Smooth muscle cell (in vitro differentiated cells): ENCODE results near the gene ATP6V0D1. TPM values are rescaled to one million over a fixed set of nuclear protein-coding genes. Genes with fewer than 3 reads are reported as not detected.

Experiments used
- DNase-seq: peaks from one replicate; lab custom pipeline; 2025; ENCODE audit not compliant: unreplicated experiment; lab: John Stamatoyannopoulos, UW
- H2AFZ ChIP-seq: fragments of 200-600 bp; sonication (generic); 2 replicates; pipeline ENCODE4 v1.6.0; 2016; ENCODE audit warnings: antibody characterized with exemption, low read depth, mild to moderate bottlenecking
- H3F3A ChIP-seq: fragments of 200-600 bp; sonication (generic); 2 replicates; pipeline ENCODE4 v1.6.0; 2017; ENCODE audit warnings: antibody characterized with exemption, low read depth
- H3K27ac ChIP-seq: fragments of 200-600 bp; sonication (generic); 2 replicates; pipeline ENCODE4 v1.5.1; 2016; ENCODE audit warnings: low read depth, mild to moderate bottlenecking
- H3K27me3 ChIP-seq: fragments of 200-600 bp; sonication (generic); 2 replicates; pipeline ENCODE4 v1.6.1; 2016; ENCODE audit warnings: low read depth, mild to moderate bottlenecking
- H3K36me3 ChIP-seq: fragments of 200-600 bp; sonication (generic); 2 replicates; pipeline ENCODE4 v1.5.1; 2016; ENCODE audit warnings: low read depth
- H3K4me1 ChIP-seq: fragments of 200-600 bp; sonication (generic); 2 replicates; pipeline ENCODE4 v1.5.1; 2016; ENCODE audit warnings: low read depth
- H3K4me2 ChIP-seq: fragments of 200-600 bp; sonication (generic); 2 replicates; pipeline ENCODE4 v1.6.0; 2016; ENCODE audit warnings: mild to moderate bottlenecking
- H3K4me3 ChIP-seq: fragments of 200-600 bp; sonication (generic); 2 replicates; pipeline ENCODE4 v1.5.1; 2016; ENCODE audit warnings: mild to moderate bottlenecking
- H3K79me2 ChIP-seq: fragments of 200-600 bp; sonication (generic); 2 replicates; pipeline ENCODE4 v1.6.0; 2016; ENCODE audit warnings: low read depth, mild to moderate bottlenecking
- H3K9ac ChIP-seq: fragments of 200-600 bp; sonication (generic); 2 replicates; pipeline ENCODE4 v1.6.0; 2016; ENCODE audit warnings: low read depth
- H3K9me3 ChIP-seq: fragments of 200-600 bp; sonication (generic); replicated peaks from 2 replicates; pipeline ENCODE4 v1.5.1; 2016; ENCODE audit warnings: low read depth
- H4K20me1 ChIP-seq: fragments of 200-600 bp; sonication (generic); 2 replicates; pipeline ENCODE4 v1.6.0; 2016; ENCODE audit warnings: low read depth
- WGBS: methylation state at CpG from one replicate; pipeline ENCODE4 v1.1.7; 2016; ENCODE audit warnings: low lambda C conversion rate; 5-methylcytosine and 5-hydroxymethylcytosine counted together
- polyA plus RNA-seq: library from polyadenylated mRNA; unstranded; fragments of >200 nt; fragmentation: Nextera tagmentation; extraction: Ambion mirVana; gene quantifications from 2 replicates; pipeline ENCODE4 v1.2.1, GENCODE V29; 2016
- total RNA-seq: library from RNA; depleted of rRNA; stranded (reverse); fragments of >200 nt; gene quantifications from 2 replicates; pipeline ENCODE4 v1.2.3, GENCODE V29; 2014
- TF ChIP-seq, protein P1 (sequence below): fragments of 200-600 bp; sonication (generic); IDR thresholded peaks from 2 replicates; pipeline ENCODE4 v1.5.1; 2017; ENCODE audit warnings: borderline replicate concordance, mild to moderate bottlenecking, antibody characterized with exemption; ENCODE audit not compliant: insufficient read depth, poor library complexity, severe bottlenecking

ATP6V0D1 gene
- total and polyA plus RNA-seq, 2 experiments from 2014 or later: 96.8 to 114 TPM

DNA sequence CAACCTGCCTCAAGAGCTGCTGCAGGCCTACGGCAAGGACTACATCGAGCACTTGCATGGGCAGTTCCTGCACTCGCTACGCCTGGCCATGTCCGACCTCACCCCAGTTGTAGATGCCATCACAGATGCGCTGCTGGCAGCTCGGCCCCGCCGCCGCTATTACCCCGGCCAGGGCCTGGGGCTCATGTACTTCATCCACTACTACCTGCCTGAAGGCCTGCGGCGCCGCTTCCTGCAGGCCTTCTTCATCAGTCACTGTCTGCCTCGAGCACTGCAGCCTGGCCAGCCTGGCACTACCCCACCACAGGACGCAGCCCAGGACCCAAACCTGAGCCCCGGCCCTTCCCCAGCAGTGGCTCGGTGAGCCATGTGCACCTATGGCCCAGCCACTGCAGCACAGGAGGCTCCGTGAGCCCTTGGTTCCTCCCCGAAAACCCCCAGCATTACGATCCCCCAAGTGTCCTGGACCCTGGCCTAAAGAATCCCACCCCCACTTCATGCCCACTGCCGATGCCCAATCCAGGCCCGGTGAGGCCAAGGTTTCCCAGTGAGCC lies 44.2 kb downstream of the ATP6V0D1 start:
- Histone ChIP-seq H3K4me2 (no peak overlapping the region), H3K4me3 (no peak overlapping the region), H3K4me1 (peaks cover 2% of the 10 kb centered on the region), H3K9me3 (no peaks in the 10 kb centered on the region), H2AFZ (no peak overlapping the region), H3K9ac (no peak overlapping the region), H3F3A (no peaks in the 10 kb centered on the region), H3K79me2 (no peaks in the 10 kb centered on the region), H3K36me3 (no peaks in the 10 kb centered on the region), H4K20me1 (peaks cover 26% of the 10 kb centered on the region), H3K27me3 (peaks cover 11% of the 10 kb centered on the region), H3K27ac (no peak overlapping the region)
- TF ChIP-seq, protein P1, sequence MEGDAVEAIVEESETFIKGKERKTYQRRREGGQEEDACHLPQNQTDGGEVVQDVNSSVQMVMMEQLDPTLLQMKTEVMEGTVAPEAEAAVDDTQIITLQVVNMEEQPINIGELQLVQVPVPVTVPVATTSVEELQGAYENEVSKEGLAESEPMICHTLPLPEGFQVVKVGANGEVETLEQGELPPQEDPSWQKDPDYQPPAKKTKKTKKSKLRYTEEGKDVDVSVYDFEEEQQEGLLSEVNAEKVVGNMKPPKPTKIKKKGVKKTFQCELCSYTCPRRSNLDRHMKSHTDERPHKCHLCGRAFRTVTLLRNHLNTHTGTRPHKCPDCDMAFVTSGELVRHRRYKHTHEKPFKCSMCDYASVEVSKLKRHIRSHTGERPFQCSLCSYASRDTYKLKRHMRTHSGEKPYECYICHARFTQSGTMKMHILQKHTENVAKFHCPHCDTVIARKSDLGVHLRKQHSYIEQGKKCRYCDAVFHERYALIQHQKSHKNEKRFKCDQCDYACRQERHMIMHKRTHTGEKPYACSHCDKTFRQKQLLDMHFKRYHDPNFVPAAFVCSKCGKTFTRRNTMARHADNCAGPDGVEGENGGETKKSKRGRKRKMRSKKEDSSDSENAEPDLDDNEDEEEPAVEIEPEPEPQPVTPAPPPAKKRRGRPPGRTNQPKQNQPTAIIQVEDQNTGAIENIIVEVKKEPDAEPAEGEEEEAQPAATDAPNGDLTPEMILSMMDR: no peak
- DNase-seq: no peak
- WGBS: 97% methylated on average over 22 of the region's 23 CpGs

DNA sequence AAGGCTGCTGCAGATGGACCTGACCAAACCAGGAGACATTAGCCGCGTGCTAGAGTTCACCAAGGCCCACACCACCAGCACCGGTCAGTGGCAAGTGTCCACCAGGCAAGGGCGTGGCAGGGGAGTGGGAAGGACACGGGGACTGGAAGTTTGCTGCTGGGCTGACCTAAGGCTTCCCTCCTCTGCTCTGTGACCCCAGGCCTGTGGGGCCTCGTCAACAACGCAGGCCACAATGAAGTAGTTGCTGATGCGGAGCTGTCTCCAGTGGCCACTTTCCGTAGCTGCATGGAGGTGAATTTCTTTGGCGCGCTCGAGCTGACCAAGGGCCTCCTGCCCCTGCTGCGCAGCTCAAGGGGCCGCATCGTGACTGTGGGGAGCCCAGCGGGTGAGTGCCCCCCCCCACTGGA lies 45.2 kb downstream of the ATP6V0D1 start:
- no peak overlapping the region for H2AFZ ChIP-seq
- H3K4me2 ChIP-seq: no peak overlapping the region
- peaks cover 18% of the 10 kb centered on the region for H3K27me3 ChIP-seq
- no peak overlapping the region for H3K4me3 ChIP-seq
- no peaks in the 10 kb centered on the region for H3K79me2 ChIP-seq
- no peak for DNase-seq
- no peaks in the 10 kb centered on the region for H3K9me3 ChIP-seq
- no peak overlapping the region for H3K9ac ChIP-seq
- WGBS: 94% methylated on average over 16 of the region's 16 CpGs
- TF ChIP-seq, protein P1: no peak
- no peaks in the 10 kb centered on the region for H3F3A ChIP-seq
- H3K27ac ChIP-seq: no peak overlapping the region
- no peaks in the 10 kb centered on the region for H3K36me3 ChIP-seq
- peaks cover 19% of the 10 kb centered on the region for H4K20me1 ChIP-seq
- H3K4me1 ChIP-seq: peaks cover 5% of the 10 kb centered on the region

DNA sequence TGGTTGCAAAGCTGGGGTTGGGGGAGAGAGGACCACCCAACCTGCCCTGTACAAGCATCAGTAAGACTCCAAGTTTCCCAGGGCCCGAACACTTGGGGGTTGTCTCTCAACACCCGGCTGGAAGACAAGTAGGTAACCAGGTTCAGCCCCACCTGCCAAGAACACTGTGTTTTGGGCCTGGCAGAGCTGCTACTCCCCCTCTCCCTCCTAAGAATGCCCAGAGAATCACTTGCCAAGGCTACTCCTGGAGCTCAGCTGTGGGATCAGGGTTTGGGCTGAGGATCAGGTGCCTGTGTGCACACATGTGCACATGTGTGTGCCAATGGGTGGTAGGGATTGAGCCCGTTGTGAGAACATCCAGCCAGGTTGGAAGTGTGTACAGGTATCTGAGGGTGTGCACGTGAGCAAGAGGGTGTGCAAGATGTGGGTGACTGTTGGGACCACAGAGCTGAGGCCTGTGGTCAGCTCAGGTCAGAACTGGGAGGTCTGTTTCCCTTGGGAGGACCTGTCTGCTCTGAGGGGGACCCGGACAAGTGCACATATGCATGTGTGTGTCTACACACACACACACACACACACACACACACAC lies 47.7 kb downstream of the ATP6V0D1 start:
- H4K20me1 ChIP-seq: peaks cover 4% of the 10 kb centered on the region
- DNase-seq: no peak
- peaks cover 10% of the 10 kb centered on the region for H3K4me1 ChIP-seq
- H3K4me2 ChIP-seq: no peak overlapping the region
- WGBS: 90% methylated on average over 4 of the region's 5 CpGs
- no peak overlapping the region for H3K4me3 ChIP-seq
- no peaks in the 10 kb centered on the region for H3K9me3 ChIP-seq
- H3K79me2 ChIP-seq: no peaks in the 10 kb centered on the region
- no peak overlapping the region for H3K9ac ChIP-seq
- H3K36me3 ChIP-seq: no peaks in the 10 kb centered on the region
- H3F3A ChIP-seq: no peaks in the 10 kb centered on the region
- peaks cover 43% of the 10 kb centered on the region for H3K27me3 ChIP-seq
- TF ChIP-seq, protein P1: no peak
- H3K27ac ChIP-seq: no peak overlapping the region
- no peak overlapping the region for H2AFZ ChIP-seq

DNA sequence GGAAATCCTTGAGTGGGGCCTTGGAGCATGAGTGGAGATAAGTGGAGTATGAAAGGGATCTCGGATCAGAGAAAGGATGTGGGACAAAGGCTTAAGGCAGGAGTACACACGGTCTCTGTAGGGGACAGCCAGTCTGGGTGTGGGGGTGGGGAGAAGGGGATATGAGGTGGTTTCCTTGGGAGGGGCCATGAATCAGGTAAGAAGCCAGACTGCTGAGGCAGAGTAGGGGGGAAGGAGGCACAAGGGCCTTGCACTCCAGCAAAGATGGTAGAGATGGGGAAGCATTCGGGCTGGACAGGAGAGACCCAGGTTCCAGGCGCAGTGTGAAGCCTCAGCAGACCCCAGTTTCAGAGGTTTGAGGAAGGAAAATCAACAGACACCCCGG lies 48.5 kb downstream of the ATP6V0D1 start:
- Histone ChIP-seq H3K36me3 (no peaks in the 10 kb centered on the region), H3K9me3 (no peaks in the 10 kb centered on the region), H2AFZ (no peak overlapping the region), H3F3A (no peaks in the 10 kb centered on the region), H3K4me2 (no peak overlapping the region), H3K9ac (no peak overlapping the region), H3K4me1 (peaks cover 10% of the 10 kb centered on the region), H3K27me3 (peaks cover 43% of the 10 kb centered on the region), H3K4me3 (no peak overlapping the region), H4K20me1 (peaks cover 4% of the 10 kb centered on the region), H3K79me2 (no peaks in the 10 kb centered on the region), H3K27ac (no peak overlapping the region)
- no peak for DNase-seq
- WGBS: 69% methylated on average over 5 of the region's 5 CpGs
- TF ChIP-seq, protein P1: no peak
